ENCODE results near the gene PTPRT. TPM values are rescaled to one million over a fixed set of nuclear protein-coding genes. Genes with fewer than 3 reads are reported as not detected.

The PTPRT gene
- total RNA-seq, 6 donors from 2014 or later = 0.20 to 7.1 (median 3.8) TPM

- Histone ChIP-seq H3K9me3 (peaks cover 0 to 2% (median 0%) of the 10 kb centered on the region in 4 donors), H3K36me3 (no peaks in the 10 kb centered on the region), H3K27ac (no peak overlapping the region), H3K4me1 (no peaks in the 10 kb centered on the region), H3K4me3 (no peak overlapping the region), H3K27me3 (no peaks in the 10 kb centered on the region)
- no peak for DNase-seq
- TF ChIP-seq CTCF (IDR thresholded peaks at IDR 0.05) = no peak
- TF ChIP-seq POLR2A (IDR thresholded peaks at IDR 0.05) = no peak
- no peak for TF ChIP-seq EP300 (IDR thresholded peaks at IDR 0.05)
- no peak for TF ChIP-seq POLR2AphosphoS5 (IDR thresholded peaks at IDR 0.05)
- no peak for ATAC-seq (ENCODE audit: low FRiP score in 2 of 2)
- WGBS, 2 donors = 65 to 78% methylated on average over 2 of the region's 2 CpGs
Measured at GRCh38 chr20:42406826-42407225, 782.9 kb downstream of the PTPRT start.

GRCh38 chr20:42402455-42402854 lies 787.3 kb downstream of the PTPRT start:
- 68 to 69% methylated on average over 5 of the region's 5 CpGs for WGBS, 2 donors
- TF ChIP-seq POLR2A (IDR thresholded peaks at IDR 0.05) (no peak), CTCF (IDR thresholded peaks at IDR 0.05) (no peak), EP300 (IDR thresholded peaks at IDR 0.05) (no peak), POLR2AphosphoS5 (IDR thresholded peaks at IDR 0.05) (no peak)
- no peaks in the 10 kb centered on the region for H3K9me3 ChIP-seq
- no peak for ATAC-seq (ENCODE audit: low FRiP score in 2 of 2)
- no peak for DNase-seq
- no peaks in the 10 kb centered on the region for H3K4me1 ChIP-seq
- no peak overlapping the region for H3K4me3 ChIP-seq
- no peaks in the 10 kb centered on the region for H3K27me3 ChIP-seq
- H3K36me3 ChIP-seq = no peaks in the 10 kb centered on the region
- no peak overlapping the region for H3K27ac ChIP-seq

- Histone ChIP-seq H3K9me3 (no peaks in the 10 kb centered on the region), H3K36me3 (no peaks in the 10 kb centered on the region), H3K4me1 (no peaks in the 10 kb centered on the region), H3K27me3 (no peaks in the 10 kb centered on the region), H3K27ac (no peak overlapping the region), H3K4me3 (no peak overlapping the region)
- DNase-seq (no peak), ATAC-seq (ENCODE audit: low FRiP score in 2 of 2) (no peak)
- WGBS, 2 donors = 52 to 62% methylated on average over 3 of the region's 3 CpGs
- no peak for TF ChIP-seq CTCF (IDR thresholded peaks at IDR 0.05)
- no peak for TF ChIP-seq EP300 (IDR thresholded peaks at IDR 0.05)
Measured at GRCh38 chr20:42401613-42402012, 788.1 kb downstream of the PTPRT start.

- Histone ChIP-seq H3K4me1 (no peaks in the 10 kb centered on the region), H3K27ac (no peak overlapping the region), H3K27me3 (no peaks in the 10 kb centered on the region), H3K36me3 (no peaks in the 10 kb centered on the region), H3K4me3 (no peak overlapping the region), H3K9me3 (no peaks in the 10 kb centered on the region)
- DNase-seq (no peak), ATAC-seq (ENCODE audit: low FRiP score in 2 of 2) (peak in 1 of 2 donors; percentile 10)
- no peak for TF ChIP-seq POLR2AphosphoS5 (IDR thresholded peaks at IDR 0.05)
- 78 to 79% methylated on average over 3 of the region's 3 CpGs for WGBS, 2 donors
Measured at GRCh38 chr20:42399802-42400201, 789.9 kb downstream of the PTPRT start.

GRCh38 chr20:42392442-42392841 lies 797.3 kb downstream of the PTPRT start:
- no peaks in the 10 kb centered on the region for H3K9me3 ChIP-seq
- H3K27me3 ChIP-seq = no peaks in the 10 kb centered on the region
- H3K4me3 ChIP-seq = no peak overlapping the region
- TF ChIP-seq EP300 (IDR thresholded peaks at IDR 0.05) = no peak
- TF ChIP-seq POLR2A (IDR thresholded peaks at IDR 0.05) = no peak
- TF ChIP-seq CTCF (IDR thresholded peaks at IDR 0.05) = no peak
- no peak for TF ChIP-seq POLR2AphosphoS5 (IDR thresholded peaks at IDR 0.05)
- DNase-seq = no peak
- no peaks in the 10 kb centered on the region for H3K36me3 ChIP-seq
- H3K4me1 ChIP-seq = no peaks in the 10 kb centered on the region
- peak in 1 of 2 donors; percentile 86 for ATAC-seq (ENCODE audit: low FRiP score in 2 of 2)
- WGBS, 2 donors = 23 to 39% methylated on average over 2 of the region's 2 CpGs
- no peak overlapping the region for H3K27ac ChIP-seq
